GM12872 (cell line): ENCODE data around the gene ADAMTSL5.

Experiments
- CTCF ChIP-seq: IDR thresholded peaks from 3 replicates; pipeline ENCODE4 v1.5.1; 2011; ENCODE audit warnings: low read depth, mild to moderate bottlenecking, low read length, moderate library complexity; ENCODE audit not compliant: insufficient read depth

The ADAMTSL5 gene

GRCh38 chr19:1501200-1501595 is 11.6 kb downstream of the ADAMTSL5 start:
- TF ChIP-seq CTCF = no peak

GRCh38 chr19:1497578-1498235 is 15.1 kb downstream of the ADAMTSL5 start:
- no peak for TF ChIP-seq CTCF

- TF ChIP-seq CTCF = no peak
Observed at GRCh38 chr19:1496714-1497577, 15.9 kb downstream of the ADAMTSL5 start.

GRCh38 chr19:1495799-1496713 is 16.8 kb downstream of the ADAMTSL5 start:
- TF ChIP-seq CTCF = no peak

- TF ChIP-seq CTCF = no peak
Observed at GRCh38 chr19:1495051-1495798, 17.6 kb downstream of the ADAMTSL5 start.

- TF ChIP-seq CTCF = no peak
Observed at GRCh38 chr19:1494115-1494815, 18.6 kb downstream of the ADAMTSL5 start.
